Loucy (cell line): ENCODE results near the gene DDA1.

Source experiments
- CTCF ChIP-seq: fragments of 200-600 bp; sonication (generic); conservative IDR thresholded peaks from 2 replicates; pipeline ENCODE4 v1.5.1; 2014; ENCODE audit warnings: mild to moderate bottlenecking, antibody characterized with exemption, low read length
- EZH2phosphoT487 ChIP-seq: fragments of 200-600 bp; IDR thresholded peaks from 2 replicates; pipeline ENCODE4 v1.6.1; 2018; ENCODE audit warnings: antibody characterized with exemption, mild to moderate bottlenecking, moderate library complexity, borderline replicate concordance

GRCh38 chr19:17303167-17303939 is 6.0 kb upstream of the DDA1 start, which contains the start of gene ABHD8:
- TF ChIP-seq CTCF, result peak; percentile 53
- TF ChIP-seq EZH2phosphoT487, result no peak
